ENCODE data around the gene RCAN1.

The RCAN1 gene

DNA sequence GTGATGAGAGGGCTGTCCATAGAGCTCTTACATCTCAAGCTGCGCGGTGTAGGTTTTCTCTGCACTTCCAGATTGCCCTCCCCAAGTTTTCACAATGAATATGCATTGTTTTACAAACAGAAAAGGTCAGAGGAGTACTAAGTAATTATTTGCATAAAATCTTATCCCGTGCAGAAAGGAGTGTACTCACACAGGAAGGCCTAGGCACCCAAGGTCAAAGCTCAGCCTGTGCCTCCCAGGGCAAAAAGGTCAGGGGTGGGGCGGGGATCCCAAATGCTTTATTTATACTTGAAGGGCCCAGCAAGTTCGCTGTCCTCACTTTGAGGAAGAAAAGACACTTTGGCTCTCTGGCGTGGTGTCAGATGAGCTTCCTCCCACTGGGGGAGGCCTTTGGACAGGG, 92.6 kb downstream of the RCAN1 start:
- Histone ChIP-seq H3K36me3 (ENCODE audit: control insufficient read depth in 4 of 4, insufficient read depth in 4 of 4, low read length in 3 of 4) (no peaks in the 10 kb centered on the region), H3K4me3 (ENCODE audit: control insufficient read depth in 1 of 7, extremely low read depth in 1 of 7, insufficient read depth in 4 of 7, low read depth in 2 of 7, low read length in 6 of 7) (no peak overlapping the region), H3K27ac (ENCODE audit: insufficient read depth in 1 of 2, low read depth in 1 of 2, low read length in 2 of 2, poor library complexity in 1 of 2, severe bottlenecking in 2 of 2) (no peak overlapping the region), H3K27me3 (replicated peaks in 2 of 5; ENCODE audit: control insufficient read depth in 4 of 5, insufficient read depth in 5 of 5, low read length in 4 of 5) (no peaks in the 10 kb centered on the region), H3K9me3 (ENCODE audit: control extremely low read depth in 1 of 5, control insufficient read depth in 4 of 5, insufficient read depth in 2 of 5, low read depth in 1 of 5, low read length in 4 of 5) (no peaks in the 10 kb centered on the region), H3K4me1 (ENCODE audit: control extremely low read depth in 1 of 4, control insufficient read depth in 4 of 4, insufficient read depth in 4 of 4, low read length in 3 of 4) (peaks cover 0 to 27% (median 16%) of the 10 kb centered on the region in 4 experiments)
- WGBS (ENCODE audit: insufficient coverage): 97% methylated on average over 3 of the region's 6 CpGs
- ChIA-PET POLR2A (interaction anchor here (0.6 kb wide), 1 partner anchor 30 kb away, joined by 8 read pairs; no protein-coding TSS in a partner anchor), CTCF (interaction anchor here (1.2 to 1.4 kb wide), 2 partner anchors 57 to 80 kb away, joined by 3 read pairs; no protein-coding TSS in a partner anchor)
- DNase-seq: no peak

DNA sequence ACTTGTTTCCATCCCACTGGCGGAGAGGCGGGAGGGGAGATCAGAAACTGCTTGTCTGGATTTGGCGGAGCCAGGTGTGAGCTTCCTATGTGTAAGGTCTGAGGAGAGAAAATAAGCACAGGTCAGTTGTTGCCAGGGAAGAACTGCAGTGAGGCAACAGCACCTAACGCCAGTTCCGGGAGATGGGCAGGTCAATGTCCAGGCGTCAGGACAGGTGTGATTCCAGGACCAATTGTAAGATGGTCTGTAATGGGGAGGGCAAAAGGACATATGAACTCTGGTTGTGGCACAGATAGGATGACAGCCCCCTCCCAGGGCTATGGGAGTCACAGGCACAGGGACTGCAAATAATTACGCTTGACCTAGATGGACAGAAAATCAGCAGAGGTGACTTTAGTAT, 93.4 kb downstream of the RCAN1 start:
- WGBS (ENCODE audit: insufficient coverage): 96% methylated on average over 6 of the region's 7 CpGs
- no peaks in the 10 kb centered on the region for H3K27me3 ChIP-seq (replicated peaks in 2 of 5; ENCODE audit: control insufficient read depth in 4 of 5, insufficient read depth in 5 of 5, low read length in 4 of 5)
- H3K36me3 ChIP-seq (ENCODE audit: control insufficient read depth in 4 of 4, insufficient read depth in 4 of 4, low read length in 3 of 4): no peaks in the 10 kb centered on the region
- ChIA-PET POLR2A (no interaction called here), CTCF (interaction anchor here (1.2 to 2.1 kb wide), 4 partner anchors 11 to 81 kb away, joined by 3 to 8 read pairs (median 4); no protein-coding TSS in a partner anchor)
- no peaks in the 10 kb centered on the region for H3K9me3 ChIP-seq (ENCODE audit: control extremely low read depth in 1 of 5, control insufficient read depth in 4 of 5, insufficient read depth in 2 of 5, low read depth in 1 of 5, low read length in 4 of 5)
- no peak overlapping the region for H3K4me3 ChIP-seq (ENCODE audit: control insufficient read depth in 1 of 7, extremely low read depth in 1 of 7, insufficient read depth in 4 of 7, low read depth in 2 of 7, low read length in 6 of 7)
- peaks cover 0 to 28% (median 14%) of the 10 kb centered on the region in 4 experiments for H3K4me1 ChIP-seq (ENCODE audit: control extremely low read depth in 1 of 4, control insufficient read depth in 4 of 4, insufficient read depth in 4 of 4, low read length in 3 of 4)
- no peak overlapping the region for H3K27ac ChIP-seq (ENCODE audit: insufficient read depth in 1 of 2, low read depth in 1 of 2, low read length in 2 of 2, poor library complexity in 1 of 2, severe bottlenecking in 2 of 2)
- no peak for DNase-seq

DNA sequence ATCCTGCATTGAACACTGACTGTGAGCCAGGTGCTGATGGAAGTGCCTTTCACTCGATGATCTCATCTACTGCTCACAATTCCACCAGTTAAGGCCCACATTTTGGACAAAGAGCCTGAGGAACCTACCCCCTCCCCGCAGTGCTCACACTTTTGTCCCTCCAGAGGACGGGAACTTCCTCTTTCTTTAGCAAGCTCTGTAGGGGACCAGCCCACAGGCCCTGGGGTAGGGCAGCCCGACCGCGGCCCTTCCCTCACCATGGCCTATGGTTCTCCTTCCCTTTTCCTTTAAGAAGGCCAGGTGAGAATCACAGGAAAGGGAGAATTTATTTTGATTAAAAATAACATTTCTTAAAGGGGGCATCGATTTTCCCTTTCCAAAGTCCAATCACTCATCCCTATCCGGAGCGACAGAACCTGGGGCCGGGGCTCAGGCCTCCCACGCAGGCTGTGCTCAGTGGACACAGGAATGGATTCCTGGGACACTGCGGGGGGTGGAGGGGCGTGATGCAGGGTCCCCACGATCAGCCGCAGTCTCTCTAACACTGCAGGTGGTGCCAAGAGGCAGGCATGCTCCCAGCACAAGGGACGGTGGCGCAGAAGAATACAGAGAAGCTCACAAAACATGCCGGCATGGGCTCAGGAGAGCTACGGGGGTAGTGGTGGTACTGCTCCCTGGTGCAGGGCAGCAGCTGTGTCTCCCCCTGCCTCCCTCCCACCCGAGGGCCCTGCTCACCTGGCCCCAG, 94.0 kb downstream of the RCAN1 start:
- H3K36me3 ChIP-seq (ENCODE audit: control insufficient read depth in 4 of 4, insufficient read depth in 4 of 4, low read length in 3 of 4): no peaks in the 10 kb centered on the region
- H3K4me1 ChIP-seq (ENCODE audit: control extremely low read depth in 1 of 4, control insufficient read depth in 4 of 4, insufficient read depth in 4 of 4, low read length in 3 of 4): peaks cover 0 to 28% (median 11%) of the 10 kb centered on the region in 4 experiments
- no peaks in the 10 kb centered on the region for H3K9me3 ChIP-seq (ENCODE audit: control extremely low read depth in 1 of 5, control insufficient read depth in 4 of 5, insufficient read depth in 2 of 5, low read depth in 1 of 5, low read length in 4 of 5)
- DNase-seq: peak in 2 of 3 donors; percentile 47 to 54
- H3K27ac ChIP-seq (ENCODE audit: insufficient read depth in 1 of 2, low read depth in 1 of 2, low read length in 2 of 2, poor library complexity in 1 of 2, severe bottlenecking in 2 of 2): no peak overlapping the region
- H3K27me3 ChIP-seq (replicated peaks in 2 of 5; ENCODE audit: control insufficient read depth in 4 of 5, insufficient read depth in 5 of 5, low read length in 4 of 5): no peaks in the 10 kb centered on the region
- no peak overlapping the region for H3K4me3 ChIP-seq (ENCODE audit: control insufficient read depth in 1 of 7, extremely low read depth in 1 of 7, insufficient read depth in 4 of 7, low read depth in 2 of 7, low read length in 6 of 7)
- POLR2A ChIA-PET: no interaction called here
- 71% methylated on average over 19 of the region's 20 CpGs for WGBS (ENCODE audit: insufficient coverage)
- CTCF ChIA-PET: interaction anchor here (1.2 to 2.1 kb wide), 4 partner anchors 10 to 61 kb away, joined by 3 to 8 read pairs (median 4); no protein-coding TSS in a partner anchor

- CTCF ChIA-PET: interaction anchor here (1.2 to 2.1 kb wide), 3 partner anchors 10 to 62 kb away, joined by 3 to 8 read pairs (median 4); no protein-coding TSS in a partner anchor
- Histone ChIP-seq H3K36me3 (ENCODE audit: control insufficient read depth in 4 of 4, insufficient read depth in 4 of 4, low read length in 3 of 4) (no peaks in the 10 kb centered on the region), H3K27me3 (replicated peaks in 2 of 5; ENCODE audit: control insufficient read depth in 4 of 5, insufficient read depth in 5 of 5, low read length in 4 of 5) (no peaks in the 10 kb centered on the region), H3K9me3 (ENCODE audit: control extremely low read depth in 1 of 5, control insufficient read depth in 4 of 5, insufficient read depth in 2 of 5, low read depth in 1 of 5, low read length in 4 of 5) (no peaks in the 10 kb centered on the region), H3K4me1 (ENCODE audit: control extremely low read depth in 1 of 4, control insufficient read depth in 4 of 4, insufficient read depth in 4 of 4, low read length in 3 of 4) (peaks cover 0 to 28% (median 11%) of the 10 kb centered on the region in 4 experiments), H3K27ac (ENCODE audit: insufficient read depth in 1 of 2, low read depth in 1 of 2, low read length in 2 of 2, poor library complexity in 1 of 2, severe bottlenecking in 2 of 2) (no peak overlapping the region), H3K4me3 (ENCODE audit: control insufficient read depth in 1 of 7, extremely low read depth in 1 of 7, insufficient read depth in 4 of 7, low read depth in 2 of 7, low read length in 6 of 7) (no peak overlapping the region)
- 95% methylated on average over 5 of the region's 6 CpGs for WGBS (ENCODE audit: insufficient coverage)
- no peak for DNase-seq
- POLR2A ChIA-PET: no interaction called here
Measured at GRCh38 chr21:34520281-34520680, 94.6 kb downstream of the RCAN1 start.

DNA sequence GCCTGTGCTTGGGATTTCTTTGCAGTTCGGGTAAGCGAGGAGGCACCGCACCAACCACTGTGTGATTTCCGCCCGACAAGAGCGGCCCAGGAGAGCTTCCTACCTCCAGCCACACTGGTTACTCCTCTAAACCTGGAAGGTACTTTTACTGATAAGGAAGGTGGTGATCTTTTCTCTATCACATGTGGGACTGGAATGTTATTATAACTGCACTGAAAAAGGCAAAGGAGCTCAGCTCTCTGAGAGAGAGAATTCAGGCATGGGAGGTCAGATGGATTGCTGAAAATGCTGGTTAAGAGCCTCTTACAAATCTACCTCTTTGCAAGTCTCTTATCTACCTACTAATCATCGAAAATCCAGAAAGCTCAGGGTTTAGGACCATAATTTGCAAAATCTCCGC, 95.2 kb downstream of the RCAN1 start:
- Histone ChIP-seq H3K27me3 (replicated peaks in 2 of 5; ENCODE audit: control insufficient read depth in 4 of 5, insufficient read depth in 5 of 5, low read length in 4 of 5) (no peaks in the 10 kb centered on the region), H3K27ac (ENCODE audit: insufficient read depth in 1 of 2, low read depth in 1 of 2, low read length in 2 of 2, poor library complexity in 1 of 2, severe bottlenecking in 2 of 2) (no peak overlapping the region), H3K9me3 (ENCODE audit: control extremely low read depth in 1 of 5, control insufficient read depth in 4 of 5, insufficient read depth in 2 of 5, low read depth in 1 of 5, low read length in 4 of 5) (no peaks in the 10 kb centered on the region), H3K4me3 (ENCODE audit: control insufficient read depth in 1 of 7, extremely low read depth in 1 of 7, insufficient read depth in 4 of 7, low read depth in 2 of 7, low read length in 6 of 7) (no peak overlapping the region), H3K4me1 (ENCODE audit: control extremely low read depth in 1 of 4, control insufficient read depth in 4 of 4, insufficient read depth in 4 of 4, low read length in 3 of 4) (peaks cover 0 to 28% (median 11%) of the 10 kb centered on the region in 4 experiments), H3K36me3 (ENCODE audit: control insufficient read depth in 4 of 4, insufficient read depth in 4 of 4, low read length in 3 of 4) (no peaks in the 10 kb centered on the region)
- DNase-seq: no peak
- ChIA-PET CTCF (interaction anchor here (1.4 to 2.1 kb wide), 2 partner anchors 9 to 11 kb away, joined by 3 to 8 read pairs; no protein-coding TSS in a partner anchor), POLR2A (no interaction called here)
- WGBS (ENCODE audit: insufficient coverage): 99% methylated on average over 8 of the region's 8 CpGs

DNA sequence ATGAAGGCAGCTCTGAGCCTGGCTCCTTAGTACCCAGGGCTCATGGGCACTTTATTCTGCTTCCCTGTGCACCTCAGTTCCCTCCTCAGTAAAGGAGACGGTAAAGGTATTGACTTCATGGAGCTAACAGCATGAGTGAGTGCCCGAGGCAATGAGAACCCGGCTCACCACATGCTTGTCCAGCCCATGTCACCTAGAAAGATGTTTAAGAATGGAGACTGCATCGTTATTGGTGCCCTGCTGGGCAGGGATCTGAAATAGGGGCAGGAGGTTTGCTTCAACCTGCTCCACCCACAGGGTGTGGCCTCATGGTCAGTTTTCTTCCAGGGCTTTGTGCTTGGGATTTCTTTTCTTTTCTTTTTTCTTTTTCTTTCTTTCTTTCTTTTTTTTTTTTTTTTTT, 95.9 kb downstream of the RCAN1 start:
- H3K9me3 ChIP-seq (ENCODE audit: control extremely low read depth in 1 of 5, control insufficient read depth in 4 of 5, insufficient read depth in 2 of 5, low read depth in 1 of 5, low read length in 4 of 5): no peaks in the 10 kb centered on the region
- CTCF ChIA-PET: interaction anchor here (1.5 to 4.3 kb wide), 2 partner anchors 8 to 84 kb away, joined by 4 to 14 read pairs; no protein-coding TSS in a partner anchor
- no peaks in the 10 kb centered on the region for H3K36me3 ChIP-seq (ENCODE audit: control insufficient read depth in 4 of 4, insufficient read depth in 4 of 4, low read length in 3 of 4)
- no peak for DNase-seq
- H3K4me3 ChIP-seq (ENCODE audit: control insufficient read depth in 1 of 7, extremely low read depth in 1 of 7, insufficient read depth in 4 of 7, low read depth in 2 of 7, low read length in 6 of 7): no peak overlapping the region
- H3K27me3 ChIP-seq (replicated peaks in 2 of 5; ENCODE audit: control insufficient read depth in 4 of 5, insufficient read depth in 5 of 5, low read length in 4 of 5): no peaks in the 10 kb centered on the region
- WGBS (ENCODE audit: insufficient coverage): 92% methylated on average over 4 of the region's 4 CpGs
- peaks cover 0 to 28% (median 11%) of the 10 kb centered on the region in 4 experiments for H3K4me1 ChIP-seq (ENCODE audit: control extremely low read depth in 1 of 4, control insufficient read depth in 4 of 4, insufficient read depth in 4 of 4, low read length in 3 of 4)
- H3K27ac ChIP-seq (ENCODE audit: insufficient read depth in 1 of 2, low read depth in 1 of 2, low read length in 2 of 2, poor library complexity in 1 of 2, severe bottlenecking in 2 of 2): no peak overlapping the region
- POLR2A ChIA-PET: no interaction called here

DNA sequence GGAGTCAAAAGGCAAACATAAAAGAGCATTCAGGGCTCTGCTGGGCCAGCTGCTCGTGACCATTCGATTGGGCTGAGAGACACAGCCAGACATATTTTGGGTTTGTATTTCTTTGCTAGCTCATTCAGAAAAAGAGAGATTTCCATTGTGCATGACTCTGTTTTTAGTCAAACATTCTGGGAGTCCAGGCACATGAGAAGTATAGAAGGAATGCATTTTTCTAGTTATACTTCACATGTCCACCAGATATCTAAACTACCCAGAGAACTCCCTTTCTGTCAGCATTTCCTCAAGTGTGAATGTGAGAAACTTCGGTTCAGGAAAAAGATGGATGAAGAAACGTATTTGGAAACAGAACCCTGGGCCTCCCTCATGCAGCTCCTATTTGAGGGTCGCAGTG, 96.6 kb downstream of the RCAN1 start:
- H3K27ac ChIP-seq (ENCODE audit: insufficient read depth in 1 of 2, low read depth in 1 of 2, low read length in 2 of 2, poor library complexity in 1 of 2, severe bottlenecking in 2 of 2): no peak overlapping the region
- POLR2A ChIA-PET: no interaction called here
- no peak for DNase-seq
- WGBS (ENCODE audit: insufficient coverage): 82% methylated on average over 4 of the region's 5 CpGs
- no peak overlapping the region for H3K4me3 ChIP-seq (ENCODE audit: control insufficient read depth in 1 of 7, extremely low read depth in 1 of 7, insufficient read depth in 4 of 7, low read depth in 2 of 7, low read length in 6 of 7)
- CTCF ChIA-PET: interaction anchor here (1.2 to 4.3 kb wide), 6 partner anchors 9 to 84 kb away, joined by 3 to 14 read pairs (median 6); no protein-coding TSS in a partner anchor
- peaks cover 0 to 28% (median 11%) of the 10 kb centered on the region in 4 experiments for H3K4me1 ChIP-seq (ENCODE audit: control extremely low read depth in 1 of 4, control insufficient read depth in 4 of 4, insufficient read depth in 4 of 4, low read length in 3 of 4)
- H3K36me3 ChIP-seq (ENCODE audit: control insufficient read depth in 4 of 4, insufficient read depth in 4 of 4, low read length in 3 of 4): no peaks in the 10 kb centered on the region
- H3K9me3 ChIP-seq (ENCODE audit: control extremely low read depth in 1 of 5, control insufficient read depth in 4 of 5, insufficient read depth in 2 of 5, low read depth in 1 of 5, low read length in 4 of 5): no peaks in the 10 kb centered on the region
- no peaks in the 10 kb centered on the region for H3K27me3 ChIP-seq (replicated peaks in 2 of 5; ENCODE audit: control insufficient read depth in 4 of 5, insufficient read depth in 5 of 5, low read length in 4 of 5)

Measured in common myeloid progenitor, CD34-positive (primary cell).